IPS-11a (cell line): ENCODE results near the gene PALLD.

ENCODE experiments used
- H3K4me3 ChIP-seq: one replicate; pipeline ENCODE4 v1.5.1; 2013; ENCODE audit warnings: low read depth, low read length, control low read depth

Gene PALLD

GRCh38 chr4:168882650-168883233, 385.9 kb downstream of the PALLD start:
- no peak overlapping the region for H3K4me3 ChIP-seq

- H3K4me3 ChIP-seq = no peak overlapping the region
Observed at GRCh38 chr4:168883513-168883912, 386.7 kb downstream of the PALLD start.

- no peak overlapping the region for H3K4me3 ChIP-seq
Observed at GRCh38 chr4:168884251-168885124, 387.6 kb downstream of the PALLD start.

- H3K4me3 ChIP-seq = no peak overlapping the region
Observed at GRCh38 chr4:168885400-168885799, 388.5 kb downstream of the PALLD start.

GRCh38 chr4:168886351-168886750, 389.5 kb downstream of the PALLD start:
- no peak overlapping the region for H3K4me3 ChIP-seq

- H3K4me3 ChIP-seq = no peak overlapping the region
Observed at GRCh38 chr4:168887809-168888208, 391.0 kb downstream of the PALLD start.

GRCh38 chr4:168888715-168889215, 391.9 kb downstream of the PALLD start:
- H3K4me3 ChIP-seq = no peak overlapping the region

GRCh38 chr4:168891086-168891485, 394.2 kb downstream of the PALLD start:
- no peak overlapping the region for H3K4me3 ChIP-seq

- no peak overlapping the region for H3K4me3 ChIP-seq
Observed at GRCh38 chr4:168891688-168892087, 394.8 kb downstream of the PALLD start.

- no peak overlapping the region for H3K4me3 ChIP-seq
Observed at GRCh38 chr4:168892475-168892874, 395.6 kb downstream of the PALLD start.

GRCh38 chr4:168893205-168893604, 396.4 kb downstream of the PALLD start:
- no peak overlapping the region for H3K4me3 ChIP-seq

- H3K4me3 ChIP-seq = no peak overlapping the region
Observed at GRCh38 chr4:168893807-168894206, 397.0 kb downstream of the PALLD start.

- H3K4me3 ChIP-seq = no peak overlapping the region
Observed at GRCh38 chr4:168900080-168900479, 403.2 kb downstream of the PALLD start.

GRCh38 chr4:168907119-168907698, 410.4 kb downstream of the PALLD start:
- H3K4me3 ChIP-seq = no peak overlapping the region

GRCh38 chr4:168908093-168908492, 411.2 kb downstream of the PALLD start:
- no peak overlapping the region for H3K4me3 ChIP-seq

- H3K4me3 ChIP-seq = no peak overlapping the region
Observed at GRCh38 chr4:168908851-168909273, 412.0 kb downstream of the PALLD start.

- H3K4me3 ChIP-seq = no peak overlapping the region
Observed at GRCh38 chr4:168914095-168914494, 417.2 kb downstream of the PALLD start.

GRCh38 chr4:168917138-168917779, 420.4 kb downstream of the PALLD start:
- no peak overlapping the region for H3K4me3 ChIP-seq

GRCh38 chr4:168919706-168920324, 423.0 kb downstream of the PALLD start:
- no peak overlapping the region for H3K4me3 ChIP-seq

- no peak overlapping the region for H3K4me3 ChIP-seq
Observed at GRCh38 chr4:168920441-168921065, 423.7 kb downstream of the PALLD start.
